CD14-positive monocyte (primary cell): ENCODE data around the gene C19orf33. TPM values are rescaled to one million over a fixed set of nuclear protein-coding genes. Genes with fewer than 3 reads are reported as not detected.

Experiments used
- DNase-seq, 3 donors: peaks; one replicate each; pipeline ENCODE4 v3.0.0-alpha.2; 2011 to 2022
- H2AFZ ChIP-seq: 2 replicates; pipeline ENCODE4 v1.6.0; 2012; ENCODE audit warnings: mild to moderate bottlenecking, low read depth, low read length, inconsistent platforms; ENCODE audit not compliant: insufficient read depth, poor library complexity, severe bottlenecking
- H3K27ac ChIP-seq, 2 donors: 1 replicate in 1 of 2; 2 replicates in 1 of 2; pipeline ENCODE4 v1.5.1; 2012 to 2013; ENCODE audit warnings: low read length in 2 of 2, control low read depth in 1 of 2, inconsistent platforms in 1 of 2, low read depth in 1 of 2, mild to moderate bottlenecking in 1 of 2
- H3K27me3 ChIP-seq, 2 donors: one replicate each; pipeline versions ENCODE4 v1.6.0 to v1.6.1; 2011 to 2013; ENCODE audit warnings: low read length in 2 of 2; ENCODE audit not compliant: control insufficient read depth in 2 of 2, insufficient read depth in 2 of 2
- H3K36me3 ChIP-seq, 2 donors: replicated peaks in 1 of 2; 1 replicate in 1 of 2; 2 replicates in 1 of 2; pipeline versions ENCODE4 v1.5.1 to v1.6.1; 2012 to 2013; ENCODE audit warnings: low read length in 2 of 2, control low read depth in 1 of 2, inconsistent platforms in 1 of 2, mild to moderate bottlenecking in 1 of 2; ENCODE audit not compliant: insufficient read depth in 2 of 2, control insufficient read depth in 1 of 2
- H3K4me1 ChIP-seq, 2 donors: 1 replicate in 1 of 2; 2 replicates in 1 of 2; pipeline versions ENCODE4 v1.5.1 to v1.6.1; 2012 to 2013; ENCODE audit warnings: low read length in 2 of 2, control low read depth in 1 of 2, inconsistent platforms in 1 of 2, mild to moderate bottlenecking in 1 of 2, moderate library complexity in 1 of 2; ENCODE audit not compliant: insufficient read depth in 2 of 2, control insufficient read depth in 1 of 2
- H3K4me2 ChIP-seq: replicated peaks from 2 replicates; pipeline ENCODE3; 2012; ENCODE audit warnings: low read length, moderate library complexity, mild to moderate bottlenecking; ENCODE audit not compliant: poor library complexity, severe bottlenecking; ENCODE audit errors: extremely low read depth
- H3K4me3 ChIP-seq, 3 experiments: fragments of 200-600 bp in 1 of 3; sonication (generic) in 1 of 3; replicated peaks in 1 of 3; 1 replicate in 2 of 3; 2 replicates in 1 of 3; pipeline ENCODE4 v1.5.1; 2011 to 2013; ENCODE audit warnings: low read length in 3 of 3, mild to moderate bottlenecking in 3 of 3, control low read depth in 2 of 3, low read depth in 2 of 3, inconsistent platforms in 1 of 3, moderate library complexity in 1 of 3
- H3K79me2 ChIP-seq: 2 replicates; pipeline ENCODE4 v1.6.0; 2012; ENCODE audit warnings: mild to moderate bottlenecking, control low read depth, inconsistent platforms, low read length, moderate library complexity; ENCODE audit not compliant: insufficient read depth
- H3K9ac ChIP-seq: 2 replicates; pipeline ENCODE4 v1.6.0; 2017; ENCODE audit warnings: low read length, mild to moderate bottlenecking; ENCODE audit not compliant: insufficient read depth, poor library complexity, severe bottlenecking
- H3K9me3 ChIP-seq, 2 donors: replicated peaks in 1 of 2; 1 replicate in 1 of 2; 2 replicates in 1 of 2; pipeline versions ENCODE4 v1.5.1 to v1.6.1; 2012 to 2013; ENCODE audit warnings: low read length in 2 of 2, control low read depth in 1 of 2; ENCODE audit not compliant: control insufficient read depth in 1 of 2, insufficient read depth in 1 of 2
- H4K20me1 ChIP-seq: 2 replicates; pipeline ENCODE4 v1.6.0; 2012; ENCODE audit warnings: mild to moderate bottlenecking, low read length, control low read depth, moderate library complexity; ENCODE audit not compliant: insufficient read depth
- H3K27ac Mint-ChIP-seq, 7 donors: one replicate each; pipeline ENCODE4 v1.8.0; 2020; ENCODE audit warnings: mild to moderate bottlenecking in 7 of 7, mixed read lengths in 7 of 7, moderate library complexity in 6 of 7, inconsistent platforms in 2 of 7
- H3K27me3 Mint-ChIP-seq, 3 donors: one replicate each; pipeline ENCODE4 v1.8.0; 2021 to 2022; ENCODE audit warnings: low read depth in 3 of 3, mild to moderate bottlenecking in 3 of 3, mixed read lengths in 3 of 3, moderate library complexity in 3 of 3, inconsistent platforms in 1 of 3
- H3K36me3 Mint-ChIP-seq, 2 donors: one replicate each; pipeline ENCODE4 v1.8.0; 2020; ENCODE audit warnings: mixed read lengths in 2 of 2, inconsistent platforms in 1 of 2, mild to moderate bottlenecking in 1 of 2
- H3K4me1 Mint-ChIP-seq: one replicate; pipeline ENCODE4 v1.8.0; 2020; ENCODE audit warnings: mild to moderate bottlenecking, mixed read lengths
- H3K4me3 Mint-ChIP-seq, 2 donors: one replicate each; pipeline ENCODE4 v1.8.0; 2020; ENCODE audit warnings: mild to moderate bottlenecking in 2 of 2, mixed read lengths in 2 of 2, moderate library complexity in 1 of 2
- H3K9me3 Mint-ChIP-seq, 7 donors: one replicate each; pipeline ENCODE4 v1.8.0; 2020 to 2022; ENCODE audit warnings: mixed read lengths in 7 of 7, mild to moderate bottlenecking in 6 of 7, moderate library complexity in 6 of 7, inconsistent platforms in 2 of 7
- CTCF ChIP-seq: fragments of 200-600 bp; IDR thresholded peaks from one replicate; pipeline ENCODE4 v1.8.0; 2022; ENCODE audit warnings: antibody characterized with exemption, mild to moderate bottlenecking
- WGBS: methylation state at CpG from one replicate; pipeline ENCODE4 v1.1.5; 2013; ENCODE audit warnings: missing lambda C conversion rate; ENCODE audit not compliant: insufficient coverage; 5-methylcytosine and 5-hydroxymethylcytosine counted together
- intact Hi-C, 2 donors: fragments of 100-400 bp; cut with micrococcal nuclease; formaldehyde crosslinking; loops; one replicate each; pipeline versions ENCODE4 v1.15.0 to v1.15.1; 2023
- polyA plus RNA-seq, 3 donors: library from polyadenylated mRNA; depleted of rRNA in 1 of 3; unstranded in 2 of 3; stranded (reverse) in 1 of 3; fragments of 300-500 nt in 2 of 3; fragments of >200 nt in 1 of 3; fragmentation: Illumina TruSeq in 2 of 3; gene quantifications; 1 replicate in 2 of 3; 2 replicates in 1 of 3; pipeline ENCODE4 v1.2.3, GENCODE V29; 2012 to 2021

The C19orf33 gene
- polyA plus RNA-seq, 3 donors, result 0.43 to 0.73 (median 0.69) TPM

DNA sequence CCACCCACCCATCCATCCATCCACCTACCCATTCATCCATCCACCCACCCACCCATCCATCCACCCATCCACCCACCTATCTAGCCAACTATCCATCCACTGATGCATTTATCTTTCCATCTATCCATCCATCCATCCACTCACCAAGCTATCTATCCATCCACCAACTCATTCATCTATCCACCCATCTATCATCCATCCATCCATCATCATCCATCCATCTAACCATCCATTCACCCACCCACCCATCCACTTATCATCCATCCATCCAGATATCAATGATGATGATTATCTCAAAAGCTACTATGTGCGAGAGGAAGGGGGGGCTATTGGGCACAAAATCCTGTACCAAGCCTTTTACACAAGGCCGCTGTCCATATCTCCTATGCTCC lies 6.2 kb downstream of the C19orf33 start:
- H3K4me3 ChIP-seq, result no peak overlapping the region
- H3K27me3 ChIP-seq, result no peaks in the 10 kb centered on the region
- H3K79me2 ChIP-seq, result peaks cover 43% of the 10 kb centered on the region
- H3K9me3 Mint-ChIP-seq, result peaks cover 0 to 3% (median 0%) of the 10 kb centered on the region in 7 donors
- DNase-seq, result no peak
- H3K4me1 Mint-ChIP-seq, result peaks cover 44% of the 10 kb centered on the region
- WGBS, result no CpG with 5 or more reads among the region's 2 CpGs
- intact Hi-C loops, result no loop called here
- peaks cover 40 to 49% of the 10 kb centered on the region in 2 donors for H3K36me3 Mint-ChIP-seq
- H3K9me3 ChIP-seq, result no peaks in the 10 kb centered on the region
- no peak overlapping the region for H2AFZ ChIP-seq
- H3K27me3 Mint-ChIP-seq, result peaks cover 0 to 6% (median 3%) of the 10 kb centered on the region in 3 donors
- H3K4me1 ChIP-seq, result peaks cover 38 to 53% of the 10 kb centered on the region in 2 donors
- no peak overlapping the region for H3K9ac ChIP-seq
- peaks cover 15 to 20% of the 10 kb centered on the region in 2 donors for H3K36me3 ChIP-seq
- H3K4me2 ChIP-seq, result no peak overlapping the region
- H4K20me1 ChIP-seq, result no peaks in the 10 kb centered on the region
- no peak overlapping the region for H3K4me3 Mint-ChIP-seq
- no peak overlapping the region for H3K27ac Mint-ChIP-seq
- no peak overlapping the region for H3K27ac ChIP-seq
- TF ChIP-seq CTCF, result no peak

- Histone ChIP-seq H3K9me3 (no peaks in the 10 kb centered on the region), H3K79me2 (peaks cover 45% of the 10 kb centered on the region), H3K4me1 (peaks cover 41 to 57% of the 10 kb centered on the region in 2 donors), H3K27ac (no peak overlapping the region), H3K36me3 (peaks cover 15% of the 10 kb centered on the region in 2 donors), H4K20me1 (no peaks in the 10 kb centered on the region), H3K4me3 (no peak overlapping the region), H2AFZ (no peak overlapping the region), H3K4me2 (no peak overlapping the region), H3K27me3 (no peaks in the 10 kb centered on the region), H3K9ac (no peak overlapping the region)
- DNase-seq, result no peak
- Mint-ChIP-seq H3K9me3 (peaks cover 0 to 3% (median 0%) of the 10 kb centered on the region in 7 donors), H3K4me3 (no peak overlapping the region), H3K27me3 (peaks cover 0 to 6% (median 3%) of the 10 kb centered on the region in 3 donors), H3K27ac (peak overlapping the region in 1 of 7 donors; percentile 50), H3K36me3 (peaks cover 35 to 42% of the 10 kb centered on the region in 2 donors), H3K4me1 (peaks cover 47% of the 10 kb centered on the region)
- no peak for TF ChIP-seq CTCF
- intact Hi-C loops, result no loop called here
- WGBS, result 100% methylated on average over 1 of the region's 6 CpGs
Observed at GRCh38 chr19:38310986-38311385, 6.9 kb downstream of the C19orf33 start.
